HUES48 (cell line): ENCODE measurements around the gene METTL5.

ENCODE experiments used
- H3K27ac ChIP-seq: one replicate; pipeline ENCODE4 v1.7.0; 2013; ENCODE audit warnings: low read depth, low read length, inconsistent platforms
- H3K27me3 ChIP-seq: 2 replicates; pipeline ENCODE4 v1.6.1; 2013; ENCODE audit warnings: mild to moderate bottlenecking, low read length; ENCODE audit not compliant: control insufficient read depth, insufficient read depth
- H3K36me3 ChIP-seq: 2 replicates; pipeline ENCODE4 v1.6.1; 2013; ENCODE audit warnings: low read length; ENCODE audit not compliant: control insufficient read depth, insufficient read depth
- H3K4me1 ChIP-seq: 2 replicates; pipeline ENCODE4 v1.6.1; 2013; ENCODE audit warnings: mild to moderate bottlenecking, low read length; ENCODE audit not compliant: control insufficient read depth, insufficient read depth
- H3K4me3 ChIP-seq: 2 replicates; pipeline ENCODE4 v1.5.1; 2013; ENCODE audit warnings: mild to moderate bottlenecking, low read depth, low read length
- H3K9ac ChIP-seq: 2 replicates; pipeline ENCODE4 v1.6.1; 2013; ENCODE audit warnings: mild to moderate bottlenecking, low read depth, low read length, moderate library complexity
- H3K9me3 ChIP-seq: 2 replicates; pipeline ENCODE4 v1.6.1; 2013; ENCODE audit warnings: low read length; ENCODE audit not compliant: control insufficient read depth, insufficient read depth

The METTL5 gene

DNA sequence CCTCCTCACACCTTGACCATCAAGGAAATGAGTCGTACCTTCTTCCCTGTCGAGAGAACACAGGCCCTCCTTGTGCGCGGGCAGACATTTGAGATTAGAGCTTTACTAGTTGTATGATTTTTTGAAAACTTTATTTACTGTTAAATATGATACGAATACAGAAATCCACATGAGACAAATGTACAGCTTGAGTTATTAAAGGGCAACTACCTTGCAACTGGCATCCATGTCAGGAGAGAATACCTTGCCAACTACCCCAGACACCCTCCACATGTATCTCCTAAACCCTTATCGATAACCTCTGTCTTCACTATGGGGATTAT is 62.8 kb downstream of the METTL5 start:
- Histone ChIP-seq H3K27me3 (no peaks in the 10 kb centered on the region), H3K27ac (no peak overlapping the region), H3K9ac (no peak overlapping the region), H3K4me3 (no peak overlapping the region), H3K9me3 (no peaks in the 10 kb centered on the region), H3K36me3 (no peaks in the 10 kb centered on the region), H3K4me1 (no peaks in the 10 kb centered on the region)
